ENCODE data around the gene ZNF331. TPM values are rescaled to one million over a fixed set of nuclear protein-coding genes. Genes with fewer than 3 reads are reported as not detected.

Gene ZNF331
- total RNA-seq, 4 donors from 2014 or later: 2.8 to 15.8 (median 7.9) TPM

- TF ChIP-seq CTCF (IDR thresholded peaks at IDR 0.05) (no peak), POLR2A (IDR thresholded peaks at IDR 0.05) (no peak)
- intact Hi-C loops (cut with DNase I): no loop called here
- Histone ChIP-seq H3K27me3 (no peaks in the 10 kb centered on the region), H3K27ac (peak overlapping the region in 3 of 4 donors; percentile 90 to 94 (median 91)), H3K4me1 (peaks cover 5 to 8% (median 8%) of the 10 kb centered on the region in 3 donors), H3K9me3 (no peaks in the 10 kb centered on the region), H3K36me3 (peaks cover 0 to 27% (median 0%) of the 10 kb centered on the region in 3 donors), H3K4me3 (peak overlapping the region; percentile 47 to 75 (median 62))
- 79 to 86% methylated on average over 6 to 7 of the region's 13 CpGs for WGBS, 2 donors
- no peak for DNase-seq
These were observed 17.4 kb downstream of the ZNF331 start for GRCh38 chr19:53555352-53555751.

- Histone ChIP-seq H3K4me3 (no peak overlapping the region), H3K4me1 (no peaks in the 10 kb centered on the region), H3K9me3 (peaks cover 0 to 27% (median 8%) of the 10 kb centered on the region in 3 donors), H3K27ac (no peak overlapping the region), H3K27me3 (no peaks in the 10 kb centered on the region), H3K36me3 (peaks cover 0 to 89% (median 3%) of the 10 kb centered on the region in 3 donors)
- intact Hi-C loops (cut with DNase I): no loop called here
- TF ChIP-seq CTCF (IDR thresholded peaks at IDR 0.05): no peak
- TF ChIP-seq POLR2A (IDR thresholded peaks at IDR 0.05): no peak
- no peak for DNase-seq
- WGBS, 2 donors: 98 to 99% methylated on average over 12 of the region's 12 CpGs
These were observed 33.4 kb downstream of the ZNF331 start for GRCh38 chr19:53571339-53571738.

- Histone ChIP-seq H3K4me3 (peak overlapping the region in 1 of 4 donors; percentile 12), H3K27ac (no peak overlapping the region), H3K4me1 (no peaks in the 10 kb centered on the region), H3K36me3 (peaks cover 15 to 83% (median 17%) of the 10 kb centered on the region in 3 donors), H3K9me3 (peaks cover 0 to 84% (median 34%) of the 10 kb centered on the region in 3 donors), H3K27me3 (no peaks in the 10 kb centered on the region)
- TF ChIP-seq POLR2A (IDR thresholded peaks at IDR 0.05): no peak
- no peak for TF ChIP-seq CTCF (IDR thresholded peaks at IDR 0.05)
- DNase-seq: no peak
- intact Hi-C loops (cut with DNase I): no loop called here
- WGBS, 2 donors: 93 to 96% methylated on average over 20 of the region's 20 CpGs
These were observed 39.2 kb downstream of the ZNF331 start for GRCh38 chr19:53576941-53577653.

- Histone ChIP-seq H3K9me3 (peaks cover 0 to 83% (median 34%) of the 10 kb centered on the region in 3 donors), H3K4me1 (no peaks in the 10 kb centered on the region), H3K4me3 (no peak overlapping the region), H3K27me3 (no peaks in the 10 kb centered on the region), H3K27ac (no peak overlapping the region), H3K36me3 (peaks cover 15 to 74% (median 17%) of the 10 kb centered on the region in 3 donors)
- intact Hi-C loops (cut with DNase I): no loop called here
- no peak for DNase-seq
- no peak for TF ChIP-seq POLR2A (IDR thresholded peaks at IDR 0.05)
- TF ChIP-seq CTCF (IDR thresholded peaks at IDR 0.05): no peak
- WGBS, 2 donors: 94 to 96% methylated on average over 12 of the region's 12 CpGs
These were observed 40.0 kb downstream of the ZNF331 start for GRCh38 chr19:53577968-53578367.

GRCh38 chr19:53579518-53579917 is 41.6 kb downstream of the ZNF331 start:
- Histone ChIP-seq H3K27me3 (no peaks in the 10 kb centered on the region), H3K36me3 (peaks cover 15 to 58% (median 17%) of the 10 kb centered on the region in 3 donors), H3K27ac (no peak overlapping the region), H3K4me1 (no peaks in the 10 kb centered on the region), H3K9me3 (peaks cover 0 to 71% (median 34%) of the 10 kb centered on the region in 3 donors), H3K4me3 (no peak overlapping the region)
- intact Hi-C loops (cut with DNase I): no loop called here
- no peak for TF ChIP-seq POLR2A (IDR thresholded peaks at IDR 0.05)
- TF ChIP-seq CTCF (IDR thresholded peaks at IDR 0.05): no peak
- 86 to 94% methylated on average over 2 of the region's 2 CpGs for WGBS, 2 donors
- no peak for DNase-seq

Measured in esophagus squamous epithelium (tissue), 5 donors.